T-helper 2 cell (primary cell): ENCODE results near the gene IMPG1.

Source experiments
- DNase-seq, 5 experiments: peaks; one replicate each; pipeline versions ENCODE4 v3.0.0 to v3.0.0-alpha.2; 2012 to 2022

Gene IMPG1

DNA sequence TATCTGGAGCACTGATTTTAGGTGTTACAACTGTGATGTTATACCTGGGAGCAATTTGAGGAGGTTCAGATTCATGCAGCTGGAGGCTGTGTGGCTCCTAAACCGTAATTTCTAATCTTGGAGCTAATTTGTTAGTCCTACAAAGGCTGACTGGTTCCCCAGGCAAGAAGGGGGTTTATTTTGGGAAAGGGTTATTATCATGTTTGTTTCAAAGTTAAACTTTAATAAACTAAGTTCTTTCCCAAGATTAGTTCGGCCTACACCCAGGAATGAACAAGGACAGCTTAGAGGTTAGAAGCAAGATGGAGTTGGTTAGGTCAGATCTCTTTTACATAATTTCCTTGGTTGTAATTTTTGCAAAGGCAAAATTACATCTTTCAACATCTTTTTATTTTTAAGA is 187.6 kb downstream of the IMPG1 start:
- no peak for DNase-seq

DNA sequence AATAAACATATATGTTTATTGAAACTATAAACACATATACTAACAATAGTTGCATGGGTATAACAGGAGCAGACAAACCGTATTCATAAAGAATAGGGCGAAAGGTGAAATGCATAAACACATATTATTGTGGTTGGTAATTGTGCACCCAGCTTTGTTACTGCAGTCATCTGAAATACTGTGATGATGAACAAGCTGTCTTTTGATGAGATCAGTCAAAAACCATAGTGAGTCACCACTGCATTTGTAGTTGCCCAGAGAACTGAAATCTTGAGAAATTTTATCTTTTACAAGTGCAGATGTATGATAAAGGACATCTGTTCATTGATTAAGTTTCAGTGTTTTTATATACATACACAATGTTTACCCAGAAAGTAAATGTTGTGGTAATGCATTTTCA is 189.7 kb downstream of the IMPG1 start:
- peak in 1 of 5 experiments; percentile 51 for DNase-seq

DNA sequence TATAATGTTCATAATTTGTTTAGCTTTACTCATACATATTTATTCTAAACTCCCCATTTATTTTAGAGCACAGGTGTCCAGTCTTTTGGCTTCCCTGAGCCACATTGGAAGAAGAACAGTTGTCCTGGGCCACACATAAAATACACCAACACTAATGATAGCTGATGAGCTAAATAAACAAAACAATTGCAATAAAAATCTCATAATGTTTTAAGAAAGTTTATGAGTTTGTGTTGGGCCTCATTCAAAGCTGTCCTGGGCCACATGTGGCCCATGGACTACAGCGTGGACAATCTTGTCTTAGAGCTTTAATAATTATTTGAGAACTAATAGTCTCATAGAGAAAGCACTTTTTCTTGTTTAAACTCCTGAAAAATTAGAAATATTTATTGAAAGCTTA is 192.2 kb downstream of the IMPG1 start:
- no peak for DNase-seq

DNA sequence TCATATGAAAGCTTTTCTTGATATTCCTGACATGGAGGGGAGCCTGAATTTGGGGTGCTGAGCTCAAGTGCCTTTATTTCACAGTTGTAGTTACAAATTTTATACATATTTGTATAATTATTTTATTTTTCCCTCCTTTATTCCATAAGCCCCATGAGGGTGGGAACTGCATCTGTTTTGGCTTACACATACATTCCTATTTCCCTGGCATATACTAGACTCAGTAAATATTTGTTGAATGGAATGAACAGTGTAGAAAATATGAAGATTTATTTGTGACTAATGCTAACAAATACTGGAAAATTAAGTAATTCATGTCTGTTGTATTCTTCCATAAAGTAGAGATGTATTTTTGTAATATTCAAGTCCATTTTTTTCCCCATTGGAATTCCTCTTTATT is 196.3 kb downstream of the IMPG1 start:
- no peak for DNase-seq

DNA sequence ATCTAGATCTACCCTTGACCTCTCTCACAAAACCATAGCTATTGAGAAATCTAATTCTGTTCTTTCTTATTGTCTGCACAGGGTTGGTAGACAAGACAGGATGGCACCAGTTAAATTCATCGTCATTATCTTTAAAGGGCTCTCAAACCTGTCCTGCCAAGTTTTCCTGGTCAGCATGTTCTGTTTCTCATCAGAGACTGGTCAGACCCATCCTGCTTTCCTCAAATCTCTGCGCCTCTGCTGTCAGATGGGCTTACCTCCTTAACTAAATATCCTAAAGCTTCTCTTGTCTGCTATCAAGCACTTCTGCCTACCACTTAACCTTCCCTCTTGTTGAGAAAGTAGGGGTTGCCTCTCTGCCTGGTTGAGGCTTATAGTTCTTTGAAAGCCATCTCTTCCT is 198.2 kb downstream of the IMPG1 start:
- DNase-seq = no peak
